Measurements from ENCODE around the gene PIGT.

PIGT gene

GRCh38 chr20:45433976-45434375 is 18.0 kb downstream of the PIGT start:
- TF ChIP-seq PAX5 (IDR thresholded peaks at IDR 0.05; ENCODE audit: insufficient read depth, low read length, severe bottlenecking) (no peak), POLR2A (IDR thresholded peaks at IDR 0.05; ENCODE audit: low read depth, low read length) (no peak), POU2F2 (IDR thresholded peaks at IDR 0.05; ENCODE audit: low read depth, low read length) (no peak), POLR2AphosphoS5 (IDR thresholded peaks at IDR 0.05; ENCODE audit: low read depth, low read length) (no peak), TAF1 (IDR thresholded peaks at IDR 0.05; ENCODE audit: low read depth, low read length) (no peak), SPI1 (IDR thresholded peaks at IDR 0.05; ENCODE audit: low read depth, low read length) (no peak)
- no peak for DNase-seq (ENCODE audit: insufficient read length, low spot score)
- FAIRE-seq: no peak

GRCh38 chr20:45436732-45437485 is 21.0 kb downstream of the PIGT start:
- FAIRE-seq: peak; percentile 70
- DNase-seq (ENCODE audit: insufficient read length, low spot score): peak; percentile 72
- TF ChIP-seq PAX5 (IDR thresholded peaks at IDR 0.05; ENCODE audit: insufficient read depth, low read length, severe bottlenecking): no peak
- TF ChIP-seq POLR2A (IDR thresholded peaks at IDR 0.05; ENCODE audit: low read depth, low read length): no peak

- DNase-seq (ENCODE audit: insufficient read length, low spot score): no peak
- FAIRE-seq: no peak
- TF ChIP-seq TAF1 (IDR thresholded peaks at IDR 0.05; ENCODE audit: low read depth, low read length) (no peak), PAX5 (IDR thresholded peaks at IDR 0.05; ENCODE audit: insufficient read depth, low read length, severe bottlenecking) (no peak), SPI1 (IDR thresholded peaks at IDR 0.05; ENCODE audit: low read depth, low read length) (no peak), POLR2A (IDR thresholded peaks at IDR 0.05; ENCODE audit: low read depth, low read length) (no peak), POLR2AphosphoS5 (IDR thresholded peaks at IDR 0.05; ENCODE audit: low read depth, low read length) (no peak), POU2F2 (IDR thresholded peaks at IDR 0.05; ENCODE audit: low read depth, low read length) (no peak)
These were observed 24.5 kb downstream of the PIGT start for GRCh38 chr20:45440424-45440823.

DNA sequence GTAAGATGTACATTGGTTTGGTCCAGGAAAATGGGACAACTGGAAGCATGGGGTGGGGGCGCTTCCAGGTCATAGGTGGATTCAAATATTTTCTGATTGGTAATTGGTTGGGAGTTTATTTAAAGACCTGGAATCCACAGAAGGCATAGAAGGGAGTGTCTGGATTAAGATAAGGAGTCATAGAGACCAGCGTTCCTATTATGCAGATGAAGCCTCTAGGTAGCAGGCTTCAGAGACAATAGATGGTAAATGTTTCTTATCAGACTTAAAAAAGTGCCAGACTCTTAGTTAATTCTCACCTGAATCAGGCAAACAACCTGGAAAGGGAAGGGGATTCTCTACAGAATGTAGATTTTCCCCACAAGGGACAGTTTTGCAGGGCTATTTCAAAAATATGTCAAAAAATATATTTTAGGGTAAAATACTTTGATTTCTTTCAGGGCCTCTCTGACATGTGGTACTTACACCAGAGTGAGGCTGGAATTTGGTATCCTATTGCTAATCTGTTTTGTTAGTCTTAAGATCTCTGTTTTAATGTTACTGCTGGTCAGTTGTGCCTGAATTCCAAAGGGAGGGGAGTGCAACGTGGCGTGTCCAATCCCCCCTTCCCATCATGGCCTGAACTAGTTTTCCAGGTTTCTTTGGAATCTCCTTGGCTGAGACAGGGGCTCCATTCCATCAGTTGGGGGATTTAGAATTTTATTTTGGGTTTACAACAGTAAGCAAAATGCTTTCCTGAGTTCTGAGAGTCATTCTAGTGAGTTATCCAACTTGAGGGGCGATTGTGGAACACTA is 25.1 kb downstream of the PIGT start:
- DNase-seq (ENCODE audit: insufficient read length, low spot score) (no peak), FAIRE-seq (no peak)
- TF ChIP-seq SPI1 (IDR thresholded peaks at IDR 0.05; ENCODE audit: low read depth, low read length): no peak
- TF ChIP-seq PAX5 (IDR thresholded peaks at IDR 0.05; ENCODE audit: insufficient read depth, low read length, severe bottlenecking): no peak
- TF ChIP-seq POU2F2 (IDR thresholded peaks at IDR 0.05; ENCODE audit: low read depth, low read length): no peak
- TF ChIP-seq POLR2AphosphoS5 (IDR thresholded peaks at IDR 0.05; ENCODE audit: low read depth, low read length): no peak
- TF ChIP-seq TAF1 (IDR thresholded peaks at IDR 0.05; ENCODE audit: low read depth, low read length): no peak
- TF ChIP-seq POLR2A (IDR thresholded peaks at IDR 0.05; ENCODE audit: low read depth, low read length): no peak

GRCh38 chr20:45441746-45442145 is 25.8 kb downstream of the PIGT start:
- FAIRE-seq: no peak
- TF ChIP-seq POU2F2 (IDR thresholded peaks at IDR 0.05; ENCODE audit: low read depth, low read length) (no peak), TAF1 (IDR thresholded peaks at IDR 0.05; ENCODE audit: low read depth, low read length) (no peak), POLR2AphosphoS5 (IDR thresholded peaks at IDR 0.05; ENCODE audit: low read depth, low read length) (no peak), PAX5 (IDR thresholded peaks at IDR 0.05; ENCODE audit: insufficient read depth, low read length, severe bottlenecking) (no peak), POLR2A (IDR thresholded peaks at IDR 0.05; ENCODE audit: low read depth, low read length) (no peak), SPI1 (IDR thresholded peaks at IDR 0.05; ENCODE audit: low read depth, low read length) (no peak)
- DNase-seq (ENCODE audit: insufficient read length, low spot score): no peak

DNA sequence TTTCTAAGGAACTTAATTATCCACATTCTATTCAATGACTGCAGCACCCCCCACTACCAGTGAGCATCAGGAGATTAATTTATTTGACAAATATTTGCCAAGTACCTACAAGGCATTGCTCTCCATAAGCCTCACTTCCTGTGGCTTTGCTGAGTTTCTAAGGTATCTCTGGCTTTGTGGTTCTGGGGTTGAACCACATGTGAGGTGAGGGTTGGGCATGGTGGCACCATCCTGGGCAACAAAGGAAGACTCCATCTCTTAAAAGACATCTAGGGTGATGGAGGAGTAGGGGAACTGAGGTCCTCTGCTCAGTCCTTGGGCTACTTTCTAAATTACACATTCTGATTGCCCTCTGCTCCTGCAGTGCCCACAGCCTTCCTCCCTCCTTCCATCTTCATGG is 28.1 kb downstream of the PIGT start:
- FAIRE-seq (no peak), DNase-seq (ENCODE audit: insufficient read length, low spot score) (no peak)
- no peak for TF ChIP-seq POLR2A (IDR thresholded peaks at IDR 0.05; ENCODE audit: low read depth, low read length)
- TF ChIP-seq TAF1 (IDR thresholded peaks at IDR 0.05; ENCODE audit: low read depth, low read length): no peak
- TF ChIP-seq POLR2AphosphoS5 (IDR thresholded peaks at IDR 0.05; ENCODE audit: low read depth, low read length): no peak
- no peak for TF ChIP-seq POU2F2 (IDR thresholded peaks at IDR 0.05; ENCODE audit: low read depth, low read length)
- no peak for TF ChIP-seq PAX5 (IDR thresholded peaks at IDR 0.05; ENCODE audit: insufficient read depth, low read length, severe bottlenecking)
- TF ChIP-seq SPI1 (IDR thresholded peaks at IDR 0.05; ENCODE audit: low read depth, low read length): no peak

- DNase-seq (ENCODE audit: insufficient read length, low spot score) (no peak), FAIRE-seq (no peak)
- TF ChIP-seq POLR2A (IDR thresholded peaks at IDR 0.05; ENCODE audit: low read depth, low read length) (no peak), POLR2AphosphoS5 (IDR thresholded peaks at IDR 0.05; ENCODE audit: low read depth, low read length) (no peak), POU2F2 (IDR thresholded peaks at IDR 0.05; ENCODE audit: low read depth, low read length) (no peak), SPI1 (IDR thresholded peaks at IDR 0.05; ENCODE audit: low read depth, low read length) (no peak), TAF1 (IDR thresholded peaks at IDR 0.05; ENCODE audit: low read depth, low read length) (no peak), PAX5 (IDR thresholded peaks at IDR 0.05; ENCODE audit: insufficient read depth, low read length, severe bottlenecking) (no peak)
These were observed 30.0 kb downstream of the PIGT start for GRCh38 chr20:45445805-45446562.

- DNase-seq (ENCODE audit: insufficient read length, low spot score): no peak
- no peak for TF ChIP-seq POLR2A (IDR thresholded peaks at IDR 0.05; ENCODE audit: low read depth, low read length)
- TF ChIP-seq PAX5 (IDR thresholded peaks at IDR 0.05; ENCODE audit: insufficient read depth, low read length, severe bottlenecking): no peak
- TF ChIP-seq POU2F2 (IDR thresholded peaks at IDR 0.05; ENCODE audit: low read depth, low read length): no peak
- TF ChIP-seq TAF1 (IDR thresholded peaks at IDR 0.05; ENCODE audit: low read depth, low read length): no peak
- no peak for FAIRE-seq
These were observed 32.3 kb downstream of the PIGT start for GRCh38 chr20:45448270-45448669.

GRCh38 chr20:45449528-45449927 is 33.6 kb downstream of the PIGT start:
- FAIRE-seq: no peak
- no peak for DNase-seq (ENCODE audit: insufficient read length, low spot score)

More at GRCh38 chr20:45449528-45449927, 33.6 kb downstream of the PIGT start:
- TF ChIP-seq PAX5 (IDR thresholded peaks at IDR 0.05; ENCODE audit: insufficient read depth, low read length, severe bottlenecking): no peak
- TF ChIP-seq POLR2AphosphoS5 (IDR thresholded peaks at IDR 0.05; ENCODE audit: low read depth, low read length): no peak
- no peak for TF ChIP-seq POLR2A (IDR thresholded peaks at IDR 0.05; ENCODE audit: low read depth, low read length)

All from GM12891 (cell line).